Left forelimb (tissue), 1 donor: Measurements from ENCODE around the gene MAU2.
"Not testable (repeated sequence)": the region's sequence is repeated elsewhere in the genome, so short reads cannot be mapped to it uniquely, and the experiment has no call there.

Experiments used
- DNase-seq: peaks from one replicate; pipeline ENCODE4 v3.0.0-alpha.2; 2018; ENCODE audit warnings: low spot score

The MAU2 gene

DNA sequence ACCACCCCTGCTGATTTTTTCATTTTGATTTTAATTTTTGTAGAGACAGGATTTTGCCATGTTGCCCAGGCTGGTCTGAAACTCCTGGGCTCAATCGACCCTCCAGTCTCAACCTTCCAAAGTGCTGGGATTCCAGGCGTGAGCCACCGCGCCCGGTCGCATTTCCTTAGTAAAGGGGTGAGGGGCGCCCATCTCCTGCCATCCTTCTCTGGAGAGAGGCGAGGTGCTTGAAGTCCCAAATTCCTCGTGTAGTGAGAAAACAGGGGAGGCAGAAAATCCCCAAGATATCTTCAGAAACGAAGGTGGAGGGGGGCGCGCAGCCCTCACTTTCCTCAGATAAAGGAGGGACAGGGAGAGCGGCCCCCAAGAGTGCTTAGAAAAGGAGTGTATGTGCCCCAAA is 63.9 kb downstream of the MAU2 start:
- DNase-seq = no peak

- DNase-seq = peak; percentile 100
Measured at GRCh38 chr19:19385131-19385895, 64.7 kb downstream of the MAU2 start.

- DNase-seq = no peak
Measured at GRCh38 chr19:19385896-19386869, 65.6 kb downstream of the MAU2 start.

- no peak for DNase-seq
Measured at GRCh38 chr19:19387108-19387507, 66.5 kb downstream of the MAU2 start.

DNA sequence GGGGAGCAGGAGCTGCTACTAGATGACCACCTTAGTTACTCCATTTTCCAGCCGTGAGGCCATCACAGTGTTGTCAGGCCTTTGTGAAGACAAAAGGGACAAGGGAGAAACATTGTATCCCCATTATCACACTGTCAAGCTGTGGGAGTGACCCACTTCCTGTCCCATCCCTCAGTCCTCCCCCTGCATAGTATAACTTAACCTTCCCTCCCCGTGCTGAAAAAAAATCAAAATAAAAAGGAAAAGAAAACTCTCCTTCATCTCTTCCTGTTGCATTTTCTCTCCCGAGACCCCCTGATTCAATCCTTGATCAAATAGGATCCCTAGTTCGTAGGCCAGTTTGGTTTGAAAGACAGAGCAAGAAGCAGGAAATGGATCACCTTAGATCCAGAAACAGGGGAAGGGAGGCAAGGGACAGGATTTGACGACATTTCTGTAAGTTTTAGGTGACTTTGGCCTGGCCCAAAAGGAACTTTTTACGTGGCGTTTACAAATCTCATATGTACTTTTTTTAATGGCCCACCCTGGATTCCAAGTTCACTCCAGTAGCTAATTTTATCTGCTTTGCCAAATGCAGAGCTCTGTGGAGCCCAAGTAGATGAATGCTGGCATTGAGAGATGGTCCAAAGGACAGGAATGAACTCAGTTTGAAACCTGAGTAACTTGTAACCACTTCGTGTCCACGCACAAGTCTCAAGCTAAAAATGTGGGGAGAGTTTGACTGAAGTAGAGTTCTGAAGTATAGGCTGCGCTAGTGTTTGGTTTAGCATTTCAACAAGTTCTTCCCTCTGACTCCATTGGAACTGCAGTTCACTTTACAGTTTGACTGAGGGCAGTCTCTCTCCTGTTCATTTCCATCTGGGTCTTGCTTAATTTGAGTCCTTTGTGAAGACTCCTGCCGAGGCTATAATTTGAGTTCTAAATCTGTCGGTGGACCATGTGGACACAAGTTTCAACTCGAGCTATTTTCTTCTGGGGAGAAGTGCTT is 68.2 kb downstream of the MAU2 start:
- DNase-seq = no peak

GRCh38 chr19:19389683-19390082 is 69.1 kb downstream of the MAU2 start:
- not testable (repeated sequence) for DNase-seq

- DNase-seq = not testable (repeated sequence)
Measured at GRCh38 chr19:19394333-19394732, 73.7 kb downstream of the MAU2 start.

- DNase-seq = no peak
Measured at GRCh38 chr19:19399733-19400433, 79.3 kb downstream of the MAU2 start.

- DNase-seq = no peak
Measured at GRCh38 chr19:19402656-19403372, 82.2 kb downstream of the MAU2 start.

DNA sequence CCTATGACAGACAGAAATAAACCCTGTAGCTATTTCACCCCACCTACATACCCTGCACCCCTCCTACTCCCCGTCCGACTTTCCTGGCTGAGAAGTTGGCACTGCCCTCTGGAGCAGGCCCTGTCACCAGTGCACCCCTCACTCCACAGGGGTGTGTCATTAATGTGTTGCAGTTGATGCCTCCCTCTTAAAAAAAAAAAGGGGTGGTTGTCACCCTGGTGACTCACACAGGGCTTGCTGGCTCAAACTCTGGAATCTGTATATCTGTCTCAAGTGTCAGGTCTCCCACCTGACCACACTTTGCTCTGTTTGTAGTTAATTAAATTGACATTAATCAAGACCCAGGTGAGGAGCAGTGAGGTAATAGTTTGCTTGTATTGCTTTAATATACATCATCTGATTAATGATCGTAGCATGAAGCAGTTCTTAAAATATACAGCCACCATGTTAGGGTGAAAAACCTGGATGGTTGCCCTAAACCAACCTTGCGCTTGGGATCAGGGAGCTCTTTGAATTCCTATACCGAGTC is 82.8 kb downstream of the MAU2 start:
- DNase-seq = no peak

DNA sequence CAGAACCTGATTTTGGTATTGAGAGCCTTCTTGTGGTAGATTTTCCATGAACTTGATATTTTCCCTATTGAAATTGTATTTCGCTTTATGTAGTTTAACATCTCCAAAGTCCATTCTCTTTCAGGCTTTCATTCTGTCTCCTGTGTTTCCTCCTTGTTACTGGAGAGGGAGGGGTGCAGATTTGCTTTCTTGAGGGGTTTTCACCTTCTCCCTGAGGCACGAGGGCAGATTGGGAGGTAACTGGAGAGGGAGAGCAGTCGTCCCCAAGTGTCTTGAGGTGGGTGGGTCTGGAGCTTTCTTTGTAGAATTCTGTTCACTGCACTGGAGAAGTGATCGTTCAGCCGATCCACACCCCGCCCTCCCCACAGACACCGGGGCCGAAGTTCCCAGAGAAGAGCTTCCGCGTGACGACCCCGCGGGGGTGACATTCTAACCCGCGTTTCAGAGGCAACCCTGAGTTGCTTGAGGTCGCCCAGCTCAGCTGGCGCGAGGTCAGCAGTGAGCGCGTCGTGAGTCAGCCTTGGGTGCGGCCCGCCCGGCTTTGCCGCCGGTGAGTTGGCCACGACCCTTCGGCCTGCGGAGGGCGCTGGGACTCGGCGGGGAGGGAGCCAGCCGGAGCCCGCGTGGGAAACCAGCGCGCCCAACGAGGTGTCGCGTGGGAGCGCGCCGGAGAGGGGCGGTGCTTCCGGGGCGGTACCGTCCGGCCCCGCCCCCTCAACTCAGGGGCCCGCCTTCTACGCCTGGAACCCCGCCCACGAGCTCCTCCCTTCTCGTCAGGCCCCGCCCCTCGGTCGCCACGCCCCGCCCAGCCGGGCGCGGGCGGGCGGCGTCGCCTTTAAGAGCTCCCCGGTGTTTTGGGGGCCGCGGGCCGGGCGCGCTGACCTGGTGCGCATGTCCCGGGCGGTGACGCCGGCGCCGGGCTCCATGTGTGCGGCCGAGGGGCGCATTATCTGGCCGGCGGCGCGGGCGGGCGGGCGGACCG is 84.5 kb downstream of the MAU2 start, which contains the start of gene GATAD2A:
Gene GATAD2A, plus strand, starts transcription at position 797 of the 982 bp plus-strand sequence. CDS start 59,671 bp downstream, outside the sequence.
- DNase-seq = peak; percentile 94

GRCh38 chr19:19405971-19406877 is 85.6 kb downstream of the MAU2 start:
- peak; percentile 81 for DNase-seq

DNA sequence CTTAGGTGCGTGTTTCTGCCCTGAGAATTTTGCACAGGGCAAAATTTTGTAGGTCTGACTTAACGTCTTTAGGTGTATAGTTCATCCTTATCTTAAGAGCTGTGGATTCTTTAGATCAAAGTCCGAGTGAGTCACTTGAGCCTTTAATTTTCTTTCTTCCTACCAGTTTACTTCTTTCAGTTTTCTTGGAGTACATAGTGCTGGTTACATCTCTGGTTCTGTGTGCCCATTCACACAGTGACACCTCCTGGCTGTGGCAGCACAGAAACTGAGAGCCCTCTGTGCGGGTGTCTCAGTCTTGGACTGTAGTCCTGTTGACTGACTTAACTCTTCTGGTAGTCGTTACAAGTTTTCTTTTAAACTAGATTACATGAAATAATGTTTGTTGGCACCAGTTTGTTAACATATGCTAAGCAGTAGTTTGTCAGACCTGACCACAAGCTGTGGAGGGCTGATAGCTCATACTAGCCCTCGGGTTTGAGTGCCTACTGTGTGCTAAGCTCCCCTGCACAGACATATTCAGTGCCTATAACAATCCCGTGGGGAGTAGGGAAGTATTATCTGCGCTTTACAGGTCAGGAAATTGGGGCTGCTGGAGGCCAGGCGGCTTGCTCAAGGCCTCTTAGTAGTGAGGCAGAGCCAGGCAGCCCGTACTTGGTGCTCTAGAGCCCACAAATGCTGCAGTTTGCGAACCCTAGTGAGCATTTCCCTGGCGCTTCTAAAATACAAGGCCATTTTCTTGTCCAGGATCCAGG is 86.4 kb downstream of the MAU2 start:
- no peak for DNase-seq

- DNase-seq = no peak
Measured at GRCh38 chr19:19407633-19407930, 87.0 kb downstream of the MAU2 start.
